HCT116 (cell line): Measurements from ENCODE around the gene MDFIC. TPM values are rescaled to one million over a fixed set of nuclear protein-coding genes. Genes with fewer than 3 reads are reported as not detected.

Experiments
- ATAC-seq: fragments of 200-7000 bp; cut with Tn5 transposase; 2 replicates; pipeline ENCODE4 v1.9.1; 2020; ENCODE audit warnings: mild to moderate bottlenecking, moderate library complexity
- BruUV-seq: library from RNA; stranded (reverse); fragments of 400-500 nt; replicated peaks from 2 replicates; lab custom pipeline; 2021; lab: Mats Ljungman, UMichigan
- CTCF ChIA-PET: fragments of 300-600 bp; sonication (Branson Sonifier 250); formaldehyde crosslinking; loops from one replicate; lab custom pipeline; 2021; ENCODE audit warnings: antibody characterized with exemption; lab: Charles Lee
- POLR2A ChIA-PET: fragments of 300-600, 350-600 bp; sonication (Branson Sonifier 250); formaldehyde crosslinking; loops from one replicate; lab custom pipeline; 2021; ENCODE audit warnings: antibody characterized with exemption; lab: Charles Lee
- RAD21 ChIA-PET, 2 experiments: fragments of 300-600 bp; sonication (Branson Sonifier 250); formaldehyde crosslinking; loops; one replicate each; lab custom pipeline; 2023; ENCODE audit warnings: low total read pairs in 2 of 2; ENCODE audit not compliant: uncharacterized antibody in 2 of 2, unreplicated experiment in 2 of 2, low non-redundant PET in 1 of 2; lab: Charles Lee
- DNase-seq: peaks from one replicate; pipeline ENCODE4 v3.0.0-alpha.2; 2010; ENCODE audit warnings: low read depth, low spot score
- H2AFZ ChIP-seq: fragments of 200-600 bp; shearing (Covaris generic), sonication (generic); 2 replicates; pipeline ENCODE4 v1.6.1; 2017; ENCODE audit warnings: low read depth, mixed run types, mixed read lengths, antibody characterized with exemption, low read length; ENCODE audit not compliant: poor library complexity, severe bottlenecking
- H3K27ac ChIP-seq: 2 replicates; pipeline ENCODE4 v1.5.1; 2012; ENCODE audit warnings: low read depth, low read length
- H3K27me3 ChIP-seq: fragments of 200-600 bp; sonication (generic); 2 replicates; pipeline ENCODE4 v1.6.1; 2016; ENCODE audit warnings: mixed run types, low read length, mixed read lengths; ENCODE audit not compliant: insufficient read depth
- H3K36me3 ChIP-seq, 2 experiments: fragments of 200-500 bp in 1 of 2; fragments of 200-600 bp in 1 of 2; sonication (Bioruptor generic) in 1 of 2; sonication (generic) in 1 of 2; 2 replicates each; pipeline versions ENCODE4 v1.5.1 to v1.6.1; 2014 to 2016; ENCODE audit warnings: low read length in 2 of 2, inconsistent platforms in 1 of 2, mixed read lengths in 1 of 2, mixed run types in 1 of 2; ENCODE audit not compliant: insufficient read depth in 2 of 2, control insufficient read depth in 1 of 2
- H3K4me1 ChIP-seq, 2 experiments: fragments of 200-600 bp in 1 of 2; sonication (generic) in 1 of 2; 2 replicates each; pipeline versions ENCODE4 v1.5.1 to v1.6.1; 2012 to 2017; ENCODE audit warnings: low read length in 2 of 2, inconsistent platforms in 1 of 2, mild to moderate bottlenecking in 1 of 2, mixed read lengths in 1 of 2, mixed run types in 1 of 2, moderate library complexity in 1 of 2; ENCODE audit not compliant: insufficient read depth in 2 of 2, control insufficient read depth in 1 of 2
- H3K4me2 ChIP-seq: fragments of 200-600 bp; sonication (generic); 2 replicates; pipeline ENCODE4 v1.6.1; 2017; ENCODE audit warnings: mixed run types, low read length, mixed read lengths
- H3K4me3 ChIP-seq, 2 experiments: fragments of 200-600 bp in 1 of 2; sonication (generic) in 1 of 2; replicated peaks in 1 of 2; 2 replicates each; pipeline ENCODE4 v1.5.1; 2011 to 2016; ENCODE audit warnings: low read length in 2 of 2, control low read depth in 1 of 2, low read depth in 1 of 2, mild to moderate bottlenecking in 1 of 2, mixed read lengths in 1 of 2, mixed run types in 1 of 2
- H3K79me2 ChIP-seq: fragments of 200-600 bp; sonication (generic); 2 replicates; pipeline ENCODE4 v1.6.1; 2017; ENCODE audit warnings: mild to moderate bottlenecking, mixed run types, low read length, moderate library complexity, mixed read lengths; ENCODE audit not compliant: insufficient read depth
- H3K9ac ChIP-seq: fragments of 200-600 bp; sonication (generic); 2 replicates; pipeline ENCODE4 v1.6.1; 2016; ENCODE audit warnings: low read length, mixed read lengths
- H3K9me2 ChIP-seq: fragments of 200-600 bp; sonication (generic), shearing (Covaris generic); 2 replicates; pipeline ENCODE4 v1.6.1; 2017; ENCODE audit warnings: mixed run types, mild to moderate bottlenecking, moderate library complexity; ENCODE audit not compliant: insufficient read depth
- H3K9me3 ChIP-seq, 2 experiments: fragments of 200-500 bp in 1 of 2; fragments of 200-600 bp in 1 of 2; sonication (Bioruptor generic) in 1 of 2; sonication (generic) in 1 of 2; 2 replicates each; pipeline ENCODE4 v1.6.1; 2014 to 2017; ENCODE audit warnings: low read length in 2 of 2, mixed read lengths in 2 of 2, inconsistent platforms in 1 of 2, low read depth in 1 of 2, mild to moderate bottlenecking in 1 of 2, mixed run types in 1 of 2, moderate library complexity in 1 of 2; ENCODE audit not compliant: control insufficient read depth in 1 of 2, insufficient read depth in 1 of 2
- H4K20me1 ChIP-seq: fragments of 200-600 bp; sonication (generic), shearing (Covaris generic); 2 replicates; pipeline ENCODE4 v1.6.1; 2017; ENCODE audit warnings: mixed run types, mild to moderate bottlenecking, moderate library complexity; ENCODE audit not compliant: insufficient read depth
- CEBPB ChIP-seq: IDR thresholded peaks from 2 replicates; pipeline ENCODE4 v1.6.1; 2012; ENCODE audit warnings: low read depth
- EZH2 ChIP-seq: fragments of 200-600 bp; sonication (generic); IDR thresholded peaks from 2 replicates; pipeline ENCODE4 v1.6.1; 2017; ENCODE audit warnings: antibody characterized with exemption, mixed run types
- JUND ChIP-seq: IDR thresholded peaks from 2 replicates; pipeline ENCODE4 v1.6.1; 2012
- SP1 ChIP-seq: IDR thresholded peaks from 2 replicates; pipeline ENCODE4 v1.6.1; 2012; ENCODE audit warnings: low read depth
- intact Hi-C: fragments of 100-400 bp; cut with micrococcal nuclease; formaldehyde crosslinking; loops from 2 replicates; pipeline ENCODE4 v1.10.0; 2022
- total RNA-seq: library from RNA; stranded (reverse); gene quantifications from one replicate; pipeline ENCODE4 v1.2.1, GENCODE V29; 2021; ENCODE audit not compliant: unreplicated experiment
- TF ChIP-seq, protein P1 (sequence below): IDR thresholded peaks from 2 replicates; pipeline ENCODE4 v1.6.1; 2012
- TF ChIP-seq, protein P2 (sequence below): IDR thresholded peaks from 2 replicates; pipeline ENCODE4 v1.6.1; 2012; ENCODE audit warnings: low read depth

MDFIC gene
- total RNA-seq, 1 experiment from 2014 or later, result 8.3 TPM

DNA sequence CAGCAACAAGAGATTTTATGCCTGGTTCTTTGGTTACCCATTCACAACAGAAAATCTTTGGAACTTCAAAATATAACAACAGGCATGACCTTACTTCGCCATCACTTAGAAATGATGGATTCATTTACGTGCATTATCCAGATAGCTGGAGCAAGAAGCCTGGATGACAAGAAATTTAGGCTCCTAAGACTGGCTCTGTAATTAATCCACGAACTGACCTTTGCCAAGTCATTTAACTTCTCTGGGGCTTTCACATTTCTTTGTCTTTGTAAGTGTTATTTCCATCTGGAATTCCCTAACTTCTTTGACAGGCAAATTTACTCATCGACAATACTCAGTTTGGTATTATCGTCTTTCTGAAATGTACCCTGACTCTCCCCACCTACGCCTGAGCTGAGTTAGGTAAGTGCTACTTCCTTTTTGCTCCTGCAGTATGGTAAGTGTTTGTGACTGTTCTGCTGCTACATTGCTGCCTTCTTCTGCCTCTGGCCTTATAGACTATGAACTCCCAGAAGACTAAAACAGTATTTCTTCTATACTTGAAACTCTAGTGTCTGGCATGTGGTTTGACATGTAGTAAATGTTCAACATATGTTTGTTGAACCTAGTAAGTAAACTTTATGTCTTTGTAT lies 5.5 kb upstream of the MDFIC start:
- no peaks in the 10 kb centered on the region for H3K9me2 ChIP-seq
- no peaks in the 10 kb centered on the region for H3K4me1 ChIP-seq
- no peak for DNase-seq
- H3K9ac ChIP-seq, result no peak overlapping the region
- no peak overlapping the region for H3K4me2 ChIP-seq
- CTCF ChIA-PET, result no interaction called here
- no peaks in the 10 kb centered on the region for H3K36me3 ChIP-seq
- RAD21 ChIA-PET, result no interaction called here
- POLR2A ChIA-PET, result no interaction called here
- no peaks in the 10 kb centered on the region for H3K27me3 ChIP-seq
- H3K79me2 ChIP-seq, result no peaks in the 10 kb centered on the region
- no peak overlapping the region for H3K27ac ChIP-seq
- H2AFZ ChIP-seq, result no peak overlapping the region
- H3K9me3 ChIP-seq, result no peaks in the 10 kb centered on the region
- BruUV-seq, result no TSS peak
- intact Hi-C loops, result no loop called here
- no peaks in the 10 kb centered on the region for H4K20me1 ChIP-seq
- H3K4me3 ChIP-seq, result no peak overlapping the region
- TF ChIP-seq, protein P1, sequence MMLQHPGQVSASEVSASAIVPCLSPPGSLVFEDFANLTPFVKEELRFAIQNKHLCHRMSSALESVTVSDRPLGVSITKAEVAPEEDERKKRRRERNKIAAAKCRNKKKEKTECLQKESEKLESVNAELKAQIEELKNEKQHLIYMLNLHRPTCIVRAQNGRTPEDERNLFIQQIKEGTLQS, result no peak
- no peak for TF ChIP-seq SP1
- TF ChIP-seq EZH2, result no peak
- TF ChIP-seq JUND, result no peak
- no peak for TF ChIP-seq CEBPB
- ATAC-seq, result no peak

DNA sequence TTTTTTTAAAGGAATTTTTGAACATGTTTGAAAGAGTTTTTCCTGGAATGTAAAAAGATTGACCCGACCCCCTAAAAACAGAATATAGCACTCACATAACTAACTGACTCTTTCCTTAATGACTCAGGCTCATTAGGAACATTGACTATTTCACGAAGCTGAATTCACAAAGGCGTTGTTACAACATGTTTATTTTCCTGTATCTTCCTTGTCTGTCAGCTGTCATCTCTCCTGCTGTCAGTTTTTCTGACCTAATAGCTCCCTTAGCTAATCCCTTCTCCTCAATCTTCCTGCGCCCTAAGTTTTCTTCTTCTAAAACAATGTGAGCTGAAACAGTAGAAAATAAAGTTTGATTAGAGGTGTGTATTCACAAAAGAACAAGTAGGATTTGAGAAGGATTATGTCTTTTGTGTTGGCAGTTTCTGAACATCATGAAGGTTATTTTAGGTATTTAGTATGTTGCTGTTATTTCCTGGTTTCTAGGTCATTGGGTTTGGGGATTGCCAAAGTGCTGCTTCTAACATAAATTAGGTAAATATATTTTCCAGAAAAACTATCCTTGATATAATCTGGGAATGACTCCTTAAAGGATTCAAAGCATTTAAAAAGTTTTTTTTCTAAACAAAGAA lies 4.6 kb upstream of the MDFIC start:
- Histone ChIP-seq H3K79me2 (no peaks in the 10 kb centered on the region), H3K9me2 (no peaks in the 10 kb centered on the region), H3K4me2 (no peak overlapping the region), H3K9me3 (no peaks in the 10 kb centered on the region), H3K9ac (no peak overlapping the region), H3K27ac (no peak overlapping the region), H4K20me1 (no peaks in the 10 kb centered on the region), H3K36me3 (no peaks in the 10 kb centered on the region), H3K27me3 (no peaks in the 10 kb centered on the region), H3K4me1 (peaks cover 0 to 6% of the 10 kb centered on the region in 2 experiments; a peak in 1 of 4 replicates), H2AFZ (no peak overlapping the region), H3K4me3 (no peak overlapping the region)
- ChIA-PET CTCF (no interaction called here), POLR2A (no interaction called here), RAD21 (no interaction called here)
- TF ChIP-seq SP1, result no peak
- TF ChIP-seq, protein P2, sequence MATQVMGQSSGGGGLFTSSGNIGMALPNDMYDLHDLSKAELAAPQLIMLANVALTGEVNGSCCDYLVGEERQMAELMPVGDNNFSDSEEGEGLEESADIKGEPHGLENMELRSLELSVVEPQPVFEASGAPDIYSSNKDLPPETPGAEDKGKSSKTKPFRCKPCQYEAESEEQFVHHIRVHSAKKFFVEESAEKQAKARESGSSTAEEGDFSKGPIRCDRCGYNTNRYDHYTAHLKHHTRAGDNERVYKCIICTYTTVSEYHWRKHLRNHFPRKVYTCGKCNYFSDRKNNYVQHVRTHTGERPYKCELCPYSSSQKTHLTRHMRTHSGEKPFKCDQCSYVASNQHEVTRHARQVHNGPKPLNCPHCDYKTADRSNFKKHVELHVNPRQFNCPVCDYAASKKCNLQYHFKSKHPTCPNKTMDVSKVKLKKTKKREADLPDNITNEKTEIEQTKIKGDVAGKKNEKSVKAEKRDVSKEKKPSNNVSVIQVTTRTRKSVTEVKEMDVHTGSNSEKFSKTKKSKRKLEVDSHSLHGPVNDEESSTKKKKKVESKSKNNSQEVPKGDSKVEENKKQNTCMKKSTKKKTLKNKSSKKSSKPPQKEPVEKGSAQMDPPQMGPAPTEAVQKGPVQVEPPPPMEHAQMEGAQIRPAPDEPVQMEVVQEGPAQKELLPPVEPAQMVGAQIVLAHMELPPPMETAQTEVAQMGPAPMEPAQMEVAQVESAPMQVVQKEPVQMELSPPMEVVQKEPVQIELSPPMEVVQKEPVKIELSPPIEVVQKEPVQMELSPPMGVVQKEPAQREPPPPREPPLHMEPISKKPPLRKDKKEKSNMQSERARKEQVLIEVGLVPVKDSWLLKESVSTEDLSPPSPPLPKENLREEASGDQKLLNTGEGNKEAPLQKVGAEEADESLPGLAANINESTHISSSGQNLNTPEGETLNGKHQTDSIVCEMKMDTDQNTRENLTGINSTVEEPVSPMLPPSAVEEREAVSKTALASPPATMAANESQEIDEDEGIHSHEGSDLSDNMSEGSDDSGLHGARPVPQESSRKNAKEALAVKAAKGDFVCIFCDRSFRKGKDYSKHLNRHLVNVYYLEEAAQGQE, result no peak
- ATAC-seq, result no peak
- no peak for DNase-seq
- no TSS peak for BruUV-seq
- intact Hi-C loops, result no loop called here
